Measurements from ENCODE around the gene CMTM7. TPM values are rescaled to one million over a fixed set of nuclear protein-coding genes. Genes with fewer than 3 reads are reported as not detected.

Gene CMTM7
- total RNA-seq, 2 experiments from 2014 or later: 45.9 to 62.6 TPM

DNA sequence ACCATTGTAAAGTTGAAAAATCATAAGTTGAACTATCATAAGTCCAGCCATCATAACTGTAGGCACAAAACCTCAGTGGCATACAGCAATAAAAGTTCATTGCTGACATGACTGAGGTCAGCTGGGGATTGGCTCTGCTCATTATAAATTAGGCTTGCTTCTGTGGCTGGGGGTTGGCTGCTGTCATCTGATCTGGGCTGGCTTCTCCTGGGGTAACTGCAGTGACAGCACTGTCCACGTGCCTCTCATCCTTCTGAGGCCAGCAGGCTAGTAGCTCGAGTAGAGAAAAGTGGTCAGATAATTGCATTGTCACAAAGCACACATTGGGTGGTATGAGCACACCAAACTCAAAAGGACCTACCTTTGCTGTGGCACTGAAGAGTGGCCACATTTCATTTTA, 31.3 kb downstream of the CMTM7 start:
- Mint-ChIP-seq H3K27ac (peak overlapping the region; percentile 92), H3K36me3 (ENCODE audit: low read depth) (peaks cover 43% of the 10 kb centered on the region), H3K9me3 (peaks cover 5% of the 10 kb centered on the region), H3K4me3 (no peak overlapping the region), H3K27me3 (no peaks in the 10 kb centered on the region), H3K4me1 (peaks cover 89% of the 10 kb centered on the region)
- DNase-seq: no peak
- ChIA-PET POLR2A (interaction anchor here (0.6 kb wide), 1 partner anchor 9 kb away, joined by 3 read pairs; no protein-coding TSS in a partner anchor), CTCF (interaction anchor here (1.0 to 8.4 kb wide), 6 partner anchors 9 to 45 kb away, joined by 3 to 69 read pairs (median 7); no protein-coding TSS in a partner anchor)

DNA sequence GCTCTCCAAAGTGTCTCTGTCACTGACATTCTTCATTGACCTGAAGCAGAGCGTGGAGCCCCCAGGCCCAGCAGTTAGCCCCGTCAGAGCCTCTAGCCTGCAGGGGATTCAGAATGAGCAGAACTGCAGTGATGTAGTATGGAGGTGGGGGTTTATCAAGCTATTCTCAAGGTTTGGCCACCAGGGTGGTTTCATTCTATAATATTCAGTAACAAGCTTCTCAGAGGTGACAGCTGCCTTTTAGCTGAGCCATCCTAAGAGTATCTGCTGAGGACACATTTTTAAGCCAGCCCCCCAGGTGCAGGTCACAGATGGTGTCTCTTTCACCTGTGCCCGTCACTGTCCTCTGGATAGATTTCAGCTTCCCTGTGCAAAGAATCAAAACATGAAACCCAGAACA, 31.9 kb downstream of the CMTM7 start:
- peaks cover 5% of the 10 kb centered on the region for H3K9me3 Mint-ChIP-seq
- peak overlapping the region; percentile 92 for H3K27ac Mint-ChIP-seq
- H3K27me3 Mint-ChIP-seq: no peaks in the 10 kb centered on the region
- H3K36me3 Mint-ChIP-seq (ENCODE audit: low read depth): peaks cover 39% of the 10 kb centered on the region
- CTCF ChIA-PET: interaction anchor here (1.0 to 8.4 kb wide), 6 partner anchors 10 to 44 kb away, joined by 3 to 69 read pairs (median 7); no protein-coding TSS in a partner anchor
- H3K4me1 Mint-ChIP-seq: peaks cover 89% of the 10 kb centered on the region
- no peak for DNase-seq
- H3K4me3 Mint-ChIP-seq: no peak overlapping the region
- POLR2A ChIA-PET: interaction anchor here (0.6 kb wide), 1 partner anchor 8 kb away, joined by 3 read pairs; no protein-coding TSS in a partner anchor

DNA sequence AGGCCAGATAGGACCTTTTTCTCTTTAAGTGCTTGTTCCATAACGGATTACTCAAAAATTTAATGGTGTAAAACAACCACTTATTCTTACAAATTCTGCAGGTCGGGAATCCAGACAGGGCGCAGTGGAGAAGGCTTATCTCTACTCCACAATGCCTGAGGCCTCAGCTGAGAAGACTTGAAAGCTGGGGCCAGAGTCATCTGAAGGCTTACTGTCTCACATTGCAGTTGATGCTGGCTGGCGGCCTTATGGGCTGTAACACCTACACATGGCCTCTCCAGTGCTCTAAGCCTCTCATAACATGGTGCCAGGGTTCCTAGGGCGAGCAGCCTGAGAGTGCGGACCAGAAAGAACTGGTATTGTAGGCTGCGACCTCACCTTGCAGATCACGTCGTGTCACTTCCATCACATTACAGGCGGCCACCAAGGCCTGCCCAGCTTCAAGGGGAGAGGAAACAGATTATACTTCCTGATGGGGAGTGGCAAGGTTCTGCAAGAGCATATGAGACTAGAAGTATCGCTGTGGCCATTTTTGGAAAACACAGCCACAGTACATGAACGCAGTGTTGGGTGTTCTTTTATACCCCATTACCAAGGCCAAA, 32.4 kb downstream of the CMTM7 start:
- CTCF ChIA-PET: interaction anchor here (0.6 to 8.4 kb wide), 8 partner anchors 9 to 401 kb away, joined by 3 to 69 read pairs (median 6); no protein-coding TSS in a partner anchor
- peak overlapping the region; percentile 92 for H3K27ac Mint-ChIP-seq
- H3K4me1 Mint-ChIP-seq: peaks cover 90% of the 10 kb centered on the region
- POLR2A ChIA-PET: no interaction called here
- DNase-seq: peak; percentile 47
- H3K4me3 Mint-ChIP-seq: peak overlapping the region; percentile 1
- H3K9me3 Mint-ChIP-seq: peaks cover 3% of the 10 kb centered on the region
- peaks cover 38% of the 10 kb centered on the region for H3K36me3 Mint-ChIP-seq (ENCODE audit: low read depth)
- H3K27me3 Mint-ChIP-seq: no peaks in the 10 kb centered on the region

DNA sequence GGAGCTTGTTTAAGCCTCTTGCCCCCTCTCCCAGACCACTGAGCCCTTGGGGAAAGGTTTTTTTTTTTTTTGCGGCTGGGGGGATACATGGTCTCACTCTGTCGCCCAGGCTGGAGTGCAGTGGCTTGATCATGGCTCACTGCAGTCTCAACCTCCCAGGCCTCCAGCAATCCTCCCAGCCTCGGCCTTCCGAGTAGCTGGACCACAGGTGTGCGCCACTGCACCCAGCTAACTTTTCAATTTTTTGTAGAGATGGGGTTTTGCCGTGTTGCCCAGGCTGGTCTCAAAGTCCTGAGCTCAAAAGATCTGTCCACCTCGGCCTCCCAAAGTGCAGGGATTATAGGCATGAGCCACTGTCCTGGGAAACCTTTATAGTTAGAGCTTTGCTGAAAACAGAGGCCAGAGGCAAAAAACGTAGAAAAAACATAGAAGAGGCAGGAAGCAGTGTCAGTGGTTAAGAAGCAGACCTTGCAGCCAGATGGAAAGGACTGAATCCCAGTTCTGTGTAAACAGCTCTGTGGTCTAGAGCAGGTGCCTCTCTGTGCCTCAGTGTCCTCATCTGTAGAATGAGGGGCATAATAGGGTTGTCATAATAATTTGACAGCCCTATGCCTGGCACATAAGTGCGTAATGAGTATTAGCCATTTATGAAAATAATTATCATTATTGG, 33.1 kb downstream of the CMTM7 start:
- H3K4me1 Mint-ChIP-seq: peaks cover 88% of the 10 kb centered on the region
- peaks cover 32% of the 10 kb centered on the region for H3K36me3 Mint-ChIP-seq (ENCODE audit: low read depth)
- H3K9me3 Mint-ChIP-seq: no peaks in the 10 kb centered on the region
- no peaks in the 10 kb centered on the region for H3K27me3 Mint-ChIP-seq
- POLR2A ChIA-PET: no interaction called here
- H3K4me3 Mint-ChIP-seq: peak overlapping the region; percentile 12
- peak overlapping the region; percentile 92 for H3K27ac Mint-ChIP-seq
- DNase-seq: no peak
- CTCF ChIA-PET: interaction anchor here (0.6 to 8.4 kb wide), 8 partner anchors 9 to 401 kb away, joined by 3 to 69 read pairs (median 5); no protein-coding TSS in a partner anchor

DNA sequence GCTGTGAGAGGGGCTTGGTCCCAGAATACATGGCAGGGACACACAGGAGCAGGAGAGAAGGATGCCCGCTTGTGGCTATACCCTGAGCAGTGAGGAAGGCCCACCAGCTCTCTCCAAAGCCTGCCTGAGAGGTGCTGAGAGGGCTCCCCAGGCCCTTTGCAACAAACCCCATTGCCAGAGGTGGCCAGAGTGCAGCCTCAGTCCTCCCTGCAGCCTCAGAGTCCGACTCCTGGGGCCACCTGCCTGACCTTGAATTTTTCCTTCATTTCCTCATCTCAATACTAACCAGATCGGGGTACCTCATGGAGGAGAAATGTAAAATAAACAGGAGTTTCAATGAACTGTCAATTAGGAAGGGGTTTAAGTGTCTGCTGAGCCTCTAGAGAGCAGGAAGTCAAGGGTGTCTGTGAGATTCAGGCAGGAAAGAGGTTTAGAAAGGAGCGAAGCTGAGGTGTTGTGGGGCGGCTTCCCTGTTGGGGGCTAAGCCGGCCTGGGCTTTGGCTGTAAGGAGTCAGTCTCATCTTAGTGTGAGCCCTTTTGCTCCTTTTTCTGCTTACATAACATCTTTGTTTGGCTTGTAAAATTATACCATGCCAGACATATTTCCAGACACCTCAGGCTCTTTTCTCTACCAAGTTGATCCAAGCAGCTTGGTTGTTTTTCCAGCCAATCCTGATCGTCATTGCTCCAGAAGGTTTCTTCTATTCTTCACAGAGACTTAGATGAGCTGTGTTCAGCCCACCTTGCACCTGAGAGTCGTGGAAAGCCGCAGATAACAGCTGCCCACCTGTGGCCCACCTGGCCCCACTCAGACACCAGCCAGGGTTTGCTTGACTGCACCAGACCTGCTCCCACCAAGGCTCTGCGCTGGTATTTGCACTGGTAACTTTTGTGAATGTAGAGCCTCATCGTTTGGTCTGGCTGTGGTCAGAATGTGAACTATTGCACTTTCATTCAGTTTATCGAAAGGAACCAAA, 36.7 kb downstream of the CMTM7 start:
- CTCF ChIA-PET: interaction anchor here (0.7 to 8.4 kb wide), 8 partner anchors 8 to 40 kb away, joined by 3 to 69 read pairs (median 5); no protein-coding TSS in a partner anchor
- H3K4me1 Mint-ChIP-seq: peaks cover 88% of the 10 kb centered on the region
- H3K27me3 Mint-ChIP-seq: no peaks in the 10 kb centered on the region
- POLR2A ChIA-PET: no interaction called here
- peak; percentile 54 for DNase-seq
- peak overlapping the region; percentile 53 for H3K4me3 Mint-ChIP-seq
- H3K27ac Mint-ChIP-seq: peak overlapping the region; percentile 96
- peaks cover 35% of the 10 kb centered on the region for H3K36me3 Mint-ChIP-seq (ENCODE audit: low read depth)
- no peaks in the 10 kb centered on the region for H3K9me3 Mint-ChIP-seq

DNA sequence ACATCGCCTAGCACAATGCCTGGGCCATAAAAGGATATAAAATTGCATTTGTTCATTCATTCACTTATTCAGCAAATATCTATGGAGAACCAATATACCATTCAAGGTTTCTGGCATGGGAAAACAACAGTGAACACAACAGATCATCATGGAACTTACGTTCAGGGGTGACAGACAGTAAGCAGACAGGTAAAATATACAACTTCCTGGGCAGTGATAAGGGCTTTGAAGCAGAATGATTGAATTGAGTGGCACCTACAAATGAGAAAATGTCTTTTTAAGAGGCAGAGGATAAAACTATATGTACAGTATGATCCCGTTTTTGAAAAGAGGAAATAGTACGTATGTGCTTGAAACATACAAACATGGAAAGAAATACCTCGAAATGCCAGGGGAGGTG, 39.2 kb downstream of the CMTM7 start:
- peaks cover 86% of the 10 kb centered on the region for H3K4me1 Mint-ChIP-seq
- H3K4me3 Mint-ChIP-seq: no peak overlapping the region
- ChIA-PET CTCF (no interaction called here), POLR2A (no interaction called here)
- H3K27me3 Mint-ChIP-seq: no peaks in the 10 kb centered on the region
- H3K27ac Mint-ChIP-seq: peak overlapping the region; percentile 98
- H3K9me3 Mint-ChIP-seq: no peaks in the 10 kb centered on the region
- H3K36me3 Mint-ChIP-seq (ENCODE audit: low read depth): peaks cover 26% of the 10 kb centered on the region
- no peak for DNase-seq

DNA sequence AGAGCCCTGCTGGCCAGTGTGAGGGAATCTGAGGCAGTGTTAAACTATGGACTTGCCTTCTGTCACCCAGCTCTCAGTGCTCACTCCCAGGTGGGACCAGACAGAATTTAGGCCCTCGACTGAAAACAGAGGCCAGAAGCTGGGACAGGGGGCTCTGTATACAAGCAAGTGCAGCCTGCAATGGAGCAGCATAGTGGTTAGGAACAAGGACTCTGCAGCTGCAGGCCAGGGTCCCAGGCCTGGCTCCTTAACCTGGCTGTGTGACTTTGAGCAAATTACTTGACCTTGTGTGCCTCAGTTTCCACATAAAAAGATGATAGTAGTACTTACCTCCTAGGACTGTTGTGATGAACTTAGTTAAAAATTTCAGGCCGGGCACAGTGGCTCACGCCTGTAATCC, 39.8 kb downstream of the CMTM7 start:
- ChIA-PET POLR2A (interaction anchor here (0.6 kb wide), 1 partner anchor 8 kb away, joined by 3 read pairs; no protein-coding TSS in a partner anchor), CTCF (interaction anchor here (2.1 kb wide), 1 partner anchor 25 kb away, joined by 8 read pairs; no protein-coding TSS in a partner anchor)
- H3K4me1 Mint-ChIP-seq: peaks cover 89% of the 10 kb centered on the region
- no peaks in the 10 kb centered on the region for H3K27me3 Mint-ChIP-seq
- H3K36me3 Mint-ChIP-seq (ENCODE audit: low read depth): peaks cover 26% of the 10 kb centered on the region
- H3K9me3 Mint-ChIP-seq: no peaks in the 10 kb centered on the region
- DNase-seq: no peak
- H3K27ac Mint-ChIP-seq: peak overlapping the region; percentile 98
- H3K4me3 Mint-ChIP-seq: no peak overlapping the region

DNA sequence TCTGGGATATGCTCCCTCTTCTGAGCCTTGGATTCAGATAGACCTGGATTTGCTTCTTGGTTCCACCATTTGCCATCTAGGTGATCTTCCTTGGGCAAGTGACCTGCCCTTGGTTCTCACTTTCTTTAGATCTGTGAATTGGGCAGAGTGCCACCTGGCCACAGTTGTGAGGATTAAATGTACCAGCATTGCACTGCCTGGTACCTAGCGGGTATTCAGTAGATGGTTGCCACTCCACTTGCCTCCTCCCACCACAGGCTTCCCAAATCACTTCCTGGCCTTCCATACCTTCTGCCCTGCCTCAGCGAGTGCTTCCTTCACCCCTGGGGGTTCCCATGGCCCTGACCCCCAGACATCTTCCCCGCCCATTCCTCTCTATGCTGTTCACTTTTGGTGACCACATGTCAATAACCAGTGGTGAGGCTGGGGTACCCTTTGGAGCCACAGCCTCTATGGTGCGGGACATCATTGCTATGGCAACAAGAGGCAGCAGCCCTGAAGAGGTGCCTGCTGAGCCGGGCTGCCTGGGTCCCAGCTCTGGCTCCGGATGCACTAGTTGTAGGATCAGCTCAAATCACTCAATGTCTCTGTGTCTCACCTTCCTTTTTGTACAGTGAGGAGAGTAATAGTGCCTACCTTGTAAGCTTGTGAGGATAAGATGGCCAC, 40.5 kb downstream of the CMTM7 start:
- H3K9me3 Mint-ChIP-seq: no peaks in the 10 kb centered on the region
- H3K27me3 Mint-ChIP-seq: no peaks in the 10 kb centered on the region
- ChIA-PET POLR2A (interaction anchor here (0.6 kb wide), 2 partner anchors 9 to 61 kb away, joined by 3 read pairs; no protein-coding TSS in a partner anchor), CTCF (interaction anchor here (0.7 to 2.1 kb wide), 8 partner anchors 8 to 36 kb away, joined by 3 to 12 read pairs (median 6); no protein-coding TSS in a partner anchor)
- H3K27ac Mint-ChIP-seq: peak overlapping the region; percentile 98
- H3K36me3 Mint-ChIP-seq (ENCODE audit: low read depth): peaks cover 26% of the 10 kb centered on the region
- peak overlapping the region; percentile 68 for H3K4me3 Mint-ChIP-seq
- peaks cover 93% of the 10 kb centered on the region for H3K4me1 Mint-ChIP-seq
- no peak for DNase-seq

DNA sequence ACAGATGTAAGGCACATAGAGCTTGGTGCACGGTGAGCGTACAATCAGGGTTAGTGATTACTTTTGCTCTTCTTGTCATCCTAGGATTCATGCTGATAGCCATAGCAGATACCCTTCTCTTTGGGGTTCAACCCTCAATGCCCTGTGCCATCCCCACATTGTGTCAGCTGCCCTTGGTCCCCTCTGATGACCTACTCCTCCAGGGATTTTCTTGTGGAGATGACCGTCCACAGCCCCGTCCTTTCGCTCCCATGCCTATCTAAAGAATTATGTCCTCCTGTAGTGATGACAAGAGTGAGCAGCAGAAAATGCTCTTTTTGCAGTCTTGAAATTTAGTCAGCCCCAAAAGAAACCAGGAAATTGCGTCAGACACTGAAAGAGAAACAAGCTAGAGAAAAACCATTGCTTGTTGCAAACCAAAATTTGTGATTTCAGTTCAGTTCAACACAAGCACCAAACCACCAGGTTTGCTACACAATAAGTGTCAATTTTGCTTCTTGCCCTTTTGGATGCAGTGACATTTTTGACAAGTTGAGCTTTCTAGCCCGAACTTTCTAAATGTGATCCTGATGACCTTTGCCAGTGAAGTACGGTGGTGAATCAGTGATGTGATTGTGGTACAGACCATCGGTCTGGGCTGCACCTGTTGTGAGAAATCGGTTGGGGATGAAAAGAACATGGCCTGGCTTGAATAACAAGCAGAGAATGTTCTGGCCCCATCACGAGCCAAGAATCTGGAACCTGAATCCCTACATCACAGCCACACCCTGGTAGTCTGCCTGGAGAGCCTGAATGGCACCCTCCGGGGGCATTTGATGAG, 41.3 kb downstream of the CMTM7 start:
- POLR2A ChIA-PET: interaction anchor here (0.6 kb wide), 2 partner anchors 34 to 62 kb away, joined by 3 read pairs; no protein-coding TSS in a partner anchor
- DNase-seq: peak; percentile 61
- Mint-ChIP-seq H3K27ac (peak overlapping the region; percentile 98), H3K27me3 (no peaks in the 10 kb centered on the region), H3K4me3 (peak overlapping the region; percentile 68), H3K9me3 (no peaks in the 10 kb centered on the region), H3K36me3 (ENCODE audit: low read depth) (peaks cover 26% of the 10 kb centered on the region), H3K4me1 (peaks cover 90% of the 10 kb centered on the region)
- CTCF ChIA-PET: interaction anchor here (0.7 to 2.1 kb wide), 13 partner anchors 9 to 68 kb away, joined by 3 to 12 read pairs (median 5); no protein-coding TSS in a partner anchor

DNA sequence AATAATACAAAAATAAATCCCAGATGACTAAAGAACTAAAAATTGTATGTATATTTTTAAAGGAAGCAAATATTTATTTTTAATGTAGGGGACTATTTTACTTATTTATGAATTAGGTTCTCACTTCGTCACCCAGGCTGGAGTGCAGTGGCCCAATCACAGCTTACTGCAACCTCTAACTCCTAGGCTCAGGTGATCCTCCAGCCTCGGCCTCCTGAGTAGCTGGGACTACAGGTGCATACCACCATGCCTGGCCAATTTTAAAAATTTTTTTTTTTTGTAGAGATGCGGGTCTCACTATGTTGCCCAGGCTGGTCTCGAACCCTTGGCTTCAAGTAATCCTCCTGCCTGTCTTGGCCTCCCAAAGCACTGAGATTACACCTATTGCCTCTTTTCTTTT, 42.6 kb downstream of the CMTM7 start:
- POLR2A ChIA-PET: no interaction called here
- H3K27me3 Mint-ChIP-seq: no peaks in the 10 kb centered on the region

More for the DNA sequence above, 42.6 kb downstream of the CMTM7 start:
- Mint-ChIP-seq H3K4me1 (peaks cover 90% of the 10 kb centered on the region), H3K36me3 (ENCODE audit: low read depth) (peaks cover 30% of the 10 kb centered on the region), H3K27ac (no peak overlapping the region), H3K9me3 (no peaks in the 10 kb centered on the region), H3K4me3 (no peak overlapping the region)
- CTCF ChIA-PET: interaction anchor here (0.6 to 2.0 kb wide), 6 partner anchors 10 to 502 kb away, joined by 3 to 12 read pairs (median 6); no protein-coding TSS in a partner anchor
- DNase-seq: no peak
